NCI-H1092 (cell line): ENCODE data around the gene RNF183.

Experiments used
- DNase-seq: peaks from one replicate; lab custom pipeline; 2025; lab: John Stamatoyannopoulos, UW

The RNF183 gene

DNA sequence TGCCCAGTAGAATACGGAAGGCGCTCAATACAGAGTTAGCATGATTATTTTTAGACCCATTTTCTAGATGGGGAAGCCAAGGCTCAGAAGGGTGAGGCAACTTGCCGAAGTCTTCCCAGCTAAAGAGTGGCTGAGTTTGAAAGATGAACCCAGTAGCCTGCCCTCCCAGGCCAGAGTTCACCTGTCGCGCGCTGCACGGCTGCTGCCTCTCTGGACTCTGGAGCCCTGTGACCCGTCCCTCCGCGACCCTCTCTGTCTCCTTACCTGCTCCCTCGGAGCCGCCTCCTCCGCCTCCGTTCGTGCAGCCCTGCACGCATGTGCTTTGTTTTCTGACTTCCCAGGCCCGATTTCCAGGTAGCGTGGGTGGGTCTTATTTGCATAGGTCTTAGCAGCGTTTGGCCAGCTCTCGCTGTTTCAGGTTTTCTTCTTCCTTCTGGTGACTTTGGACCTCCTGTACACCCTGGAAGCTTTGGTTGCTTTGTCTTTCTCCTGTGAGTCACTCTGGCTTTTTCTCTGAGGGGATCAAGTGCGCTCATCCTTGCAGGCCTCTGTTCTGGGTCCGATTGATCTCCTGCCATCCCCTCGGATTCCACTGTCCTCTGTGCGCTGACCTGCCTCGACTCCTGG is at the start of gene RNF183:
Gene RNF183 (minus strand): TSS at position 585 of the 627 bp plus-strand sequence. CDS start 5,192 bp downstream, outside the sequence.
- no peak for DNase-seq

- no peak for DNase-seq
Observed at GRCh38 chr9:113352411-113352810, 49.2 kb upstream of the RNF183 start.

- no peak for DNase-seq
Observed at GRCh38 chr9:113352006-113352405, 48.8 kb upstream of the RNF183 start.

GRCh38 chr9:113350937-113351336 is 47.8 kb upstream of the RNF183 start:
- DNase-seq, result no peak

GRCh38 chr9:113350107-113350661 is 47.0 kb upstream of the RNF183 start:
- DNase-seq, result no peak

- no peak for DNase-seq
Observed at GRCh38 chr9:113349445-113350094, 46.4 kb upstream of the RNF183 start, which contains the start of gene BSPRY. Gene BSPRY, plus strand, starts transcription at chr9:113349541. Its CDS starts 39 bp downstream, at chr9:113349580.

- no peak for DNase-seq
Observed at GRCh38 chr9:113349066-113349444, 45.9 kb upstream of the RNF183 start.

GRCh38 chr9:113348437-113348836 is 45.3 kb upstream of the RNF183 start:
- no peak for DNase-seq

GRCh38 chr9:113345671-113346070 is 42.5 kb upstream of the RNF183 start:
- DNase-seq, result no peak

DNA sequence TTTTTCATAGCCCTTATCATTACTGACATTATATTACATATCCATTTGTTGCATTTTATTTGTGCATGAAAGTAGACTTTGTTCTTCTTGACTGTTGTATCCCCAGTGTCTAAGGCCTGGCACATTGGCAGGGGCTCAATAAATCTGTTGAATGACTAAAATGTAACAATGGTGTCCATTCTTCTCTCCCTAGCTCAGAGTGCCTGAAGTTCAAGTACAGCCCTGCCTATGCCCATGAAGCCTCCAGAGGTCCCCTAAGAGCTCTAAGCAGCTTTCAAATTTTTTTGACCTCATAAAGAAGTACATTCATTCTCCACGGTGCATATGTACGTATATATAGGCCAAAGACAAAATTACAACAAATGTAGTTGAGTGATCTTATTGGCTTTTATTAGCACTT is 42.0 kb upstream of the RNF183 start:
- DNase-seq, result no peak

DNA sequence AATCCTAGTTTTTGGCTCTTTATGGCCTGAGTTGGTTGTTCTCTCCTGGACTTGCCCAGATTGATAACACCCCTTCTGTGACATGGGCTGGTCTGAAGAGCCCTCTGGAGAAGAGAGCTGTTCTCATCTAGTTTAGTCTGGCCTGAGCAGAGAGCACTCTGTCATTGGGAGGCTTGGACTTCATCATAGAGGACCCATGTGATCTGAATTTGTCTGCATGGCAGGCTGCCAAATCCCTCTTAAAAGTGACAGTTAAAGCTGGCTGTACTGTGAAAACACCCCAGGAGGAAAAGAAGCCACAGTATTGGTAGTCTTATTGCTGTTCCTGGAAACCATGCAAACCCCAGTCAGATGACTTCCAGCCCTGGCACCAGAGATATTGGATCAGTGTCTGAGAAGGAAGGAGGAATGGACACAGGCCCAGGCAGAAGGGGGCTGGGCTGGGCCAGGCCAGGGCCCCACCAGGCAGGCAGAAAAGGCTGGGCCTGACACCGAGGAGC is 40.6 kb upstream of the RNF183 start:
- DNase-seq, result peak; percentile 70

- no peak for DNase-seq
Observed at GRCh38 chr9:113341712-113342410, 38.7 kb upstream of the RNF183 start.

DNA sequence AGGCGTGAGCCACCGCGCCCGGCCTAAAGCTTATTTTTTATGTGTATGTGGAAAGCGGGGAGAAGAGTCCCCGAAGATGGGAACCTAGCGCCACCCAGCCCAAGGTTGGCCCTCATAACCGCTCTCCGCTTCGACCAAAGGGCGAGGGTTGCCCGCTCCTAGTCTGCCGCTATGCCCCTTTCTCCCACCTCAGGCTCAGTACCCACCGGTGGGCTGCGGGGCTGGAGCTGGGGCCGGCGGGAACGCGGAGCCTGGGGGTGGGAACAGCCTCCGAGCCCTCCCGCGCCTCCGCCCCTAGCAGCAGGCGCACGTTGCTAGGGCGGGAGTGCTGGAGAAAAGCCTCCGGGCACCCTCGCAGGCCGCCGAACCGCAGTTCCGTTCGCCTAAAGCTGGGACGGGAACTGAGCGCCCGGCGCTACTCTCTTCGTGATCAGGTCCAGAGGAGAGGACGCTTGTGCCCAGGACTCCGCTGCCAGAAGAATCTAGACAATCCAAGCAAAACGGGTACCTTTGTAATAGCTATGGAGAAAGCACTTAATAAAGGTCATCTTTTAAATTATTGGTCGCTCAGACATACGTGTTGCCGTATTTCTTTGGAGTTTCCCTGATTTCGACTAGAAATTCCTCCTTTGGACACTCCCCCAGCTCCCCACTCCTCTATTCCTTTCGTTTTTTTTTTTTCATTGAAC is 37.0 kb upstream of the RNF183 start, which contains the start of gene WDR31:
Gene WDR31 (minus strand): TSS at position 265 of the 689 bp plus-strand sequence. CDS start 8,253 bp downstream, outside the sequence.
- peak; percentile 85 for DNase-seq

DNA sequence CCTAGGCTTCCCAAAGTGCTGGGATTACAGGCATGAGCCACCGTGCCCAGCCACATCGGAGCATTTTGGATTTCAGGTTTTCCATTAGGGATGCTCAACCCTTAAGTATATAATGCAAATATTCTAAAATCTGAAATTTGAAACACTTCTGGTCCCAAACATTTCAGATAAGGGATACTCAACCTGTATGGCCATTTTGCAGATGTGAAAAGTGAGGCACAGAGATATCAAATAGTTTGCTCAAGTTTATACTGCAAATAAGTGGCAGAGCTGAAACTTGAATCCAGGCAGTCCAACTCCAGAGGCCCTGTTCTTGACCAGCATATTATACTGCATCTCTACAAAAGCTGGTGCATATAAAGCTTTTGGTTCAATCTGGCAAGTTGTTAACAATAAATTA is 34.5 kb upstream of the RNF183 start:
- DNase-seq, result no peak

GRCh38 chr9:113331780-113332179 is 28.6 kb upstream of the RNF183 start:
- no peak for DNase-seq

DNA sequence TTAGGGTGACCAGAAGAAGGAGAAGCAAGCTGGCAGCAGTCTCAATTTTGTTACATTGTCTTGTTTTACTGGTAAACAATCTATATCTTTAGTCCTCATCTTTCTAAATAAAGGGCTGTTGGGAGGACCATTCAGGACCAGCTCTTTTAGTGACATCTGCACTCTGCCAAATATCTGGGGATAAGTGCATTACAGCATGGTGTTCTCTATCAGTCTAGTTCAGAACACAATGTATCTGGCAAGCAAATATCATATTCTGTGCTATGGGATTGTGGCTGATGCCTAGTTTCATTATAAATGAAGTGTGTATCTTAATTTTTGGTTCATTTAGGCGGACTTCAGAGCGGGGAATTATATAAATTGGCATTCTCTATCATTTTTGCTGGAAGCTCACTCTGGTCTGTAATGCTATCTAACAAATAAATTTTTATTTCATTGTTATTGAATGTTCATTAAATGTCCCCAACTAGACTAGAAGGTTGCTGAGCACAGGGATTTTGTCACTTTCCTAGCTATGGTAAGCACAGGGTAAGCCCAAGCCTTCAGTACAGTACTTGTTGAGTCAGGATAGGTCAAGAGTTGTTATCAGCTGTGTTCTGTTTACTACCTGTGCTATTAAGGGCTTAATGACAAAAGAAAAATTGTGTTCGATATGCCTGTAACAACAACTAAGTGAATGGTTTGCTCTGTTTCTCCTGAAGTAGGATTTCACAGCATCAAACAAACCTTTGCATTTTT is 25.0 kb upstream of the RNF183 start:
- no peak for DNase-seq

DNA sequence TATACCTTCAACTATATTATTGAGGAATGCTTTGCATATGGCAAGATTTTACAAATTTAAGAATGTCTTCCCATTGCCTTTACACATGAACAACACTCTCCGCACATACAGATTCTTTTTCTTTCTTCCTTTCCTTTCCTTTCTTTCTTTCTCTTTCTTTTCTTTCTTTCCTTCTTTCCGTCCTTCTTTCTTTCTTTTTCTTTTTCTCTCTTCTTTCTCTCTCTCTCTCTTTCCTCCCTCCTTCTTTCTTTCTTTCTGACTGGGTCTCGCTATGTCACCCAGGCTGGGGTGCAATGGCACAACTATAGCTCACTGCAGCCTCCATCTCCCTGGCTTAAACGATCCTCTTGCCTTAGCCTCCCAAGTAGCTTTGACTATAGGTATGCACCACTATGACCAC is 23.1 kb upstream of the RNF183 start:
- DNase-seq, result no peak

GRCh38 chr9:113322671-113323070 is 19.5 kb upstream of the RNF183 start:
- DNase-seq, result no peak

DNA sequence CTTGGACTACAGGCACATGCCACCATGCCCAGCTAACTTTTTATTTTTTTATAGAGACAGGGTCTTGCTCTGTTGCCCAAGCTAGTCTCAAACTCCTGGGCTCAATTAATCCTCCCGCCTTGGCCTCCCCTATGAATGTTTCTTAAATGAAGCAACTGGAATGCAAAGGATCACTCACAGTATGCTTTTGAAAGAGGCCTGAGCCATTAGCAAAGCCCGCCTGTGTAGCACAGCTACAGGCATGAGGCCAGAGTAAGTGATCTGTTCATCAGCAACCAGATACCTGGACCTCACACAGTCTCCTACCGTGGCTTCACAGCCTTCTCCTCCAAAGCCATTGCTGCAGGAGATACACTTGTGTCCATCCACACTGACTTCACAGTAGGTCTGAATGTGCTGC is 16.9 kb upstream of the RNF183 start:
- no peak for DNase-seq

GRCh38 chr9:113319054-113319453 is 15.9 kb upstream of the RNF183 start:
- no peak for DNase-seq

DNA sequence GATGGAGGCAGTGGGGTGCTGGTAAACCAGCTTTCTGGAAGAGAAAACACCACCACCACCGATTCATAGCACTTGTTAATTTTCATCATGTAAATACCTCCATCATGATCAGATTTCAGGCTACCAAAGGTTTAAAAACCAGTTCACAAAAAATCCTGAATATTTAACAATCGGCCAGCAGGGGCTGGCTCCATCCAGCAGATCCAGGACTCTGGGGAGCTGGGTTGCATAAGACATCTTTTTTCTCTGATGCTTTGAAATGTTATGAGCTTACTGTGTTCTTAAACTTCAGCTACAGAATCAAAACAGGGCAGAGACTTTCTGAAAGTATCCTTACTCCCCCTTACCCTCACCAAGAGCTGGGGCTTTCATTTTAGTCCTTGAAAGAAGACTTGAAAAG is 14.6 kb upstream of the RNF183 start:
- DNase-seq, result no peak
